NCI-H526 treated with DMSO at 0.1 percent for 48 hours (cell line): Measurements from ENCODE around the gene SRP9.
"Not testable (repeated sequence)": the region's sequence is repeated elsewhere in the genome, so short reads cannot be mapped to it uniquely, and the experiment has no call there.

Experiments used
- DNase-seq: peaks from one replicate; lab custom pipeline; 2025; lab: John Stamatoyannopoulos, UW

The SRP9 gene

GRCh38 chr1:225755671-225756319, 21.8 kb upstream of the SRP9 start:
- DNase-seq, result no peak

- DNase-seq, result no peak
Measured at GRCh38 chr1:225757927-225758656, 19.5 kb upstream of the SRP9 start.

DNA sequence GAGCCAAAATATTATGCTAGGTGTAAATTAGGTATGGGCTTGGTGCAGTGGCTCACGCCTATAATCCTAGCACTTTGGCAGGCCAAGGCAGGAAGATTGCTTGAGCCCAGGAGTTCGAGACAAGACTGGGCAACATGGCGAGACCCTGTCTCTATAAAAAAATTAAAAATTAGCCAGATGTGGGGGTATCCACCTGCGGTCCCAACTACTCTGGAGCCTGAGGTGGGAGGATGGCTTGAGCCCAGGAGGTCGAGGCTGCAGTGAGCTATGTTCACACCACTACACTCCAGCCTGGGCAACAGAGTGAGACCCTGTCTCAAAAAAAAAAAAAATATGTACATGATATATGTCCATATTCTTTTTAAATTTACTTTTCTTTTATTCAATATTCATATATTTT, 17.7 kb upstream of the SRP9 start:
- DNase-seq, result not testable (repeated sequence)

- no peak for DNase-seq
Measured at GRCh38 chr1:225760531-225760930, 17.1 kb upstream of the SRP9 start.

- DNase-seq, result not testable (repeated sequence)
Measured at GRCh38 chr1:225761395-225761794, 16.2 kb upstream of the SRP9 start.

DNA sequence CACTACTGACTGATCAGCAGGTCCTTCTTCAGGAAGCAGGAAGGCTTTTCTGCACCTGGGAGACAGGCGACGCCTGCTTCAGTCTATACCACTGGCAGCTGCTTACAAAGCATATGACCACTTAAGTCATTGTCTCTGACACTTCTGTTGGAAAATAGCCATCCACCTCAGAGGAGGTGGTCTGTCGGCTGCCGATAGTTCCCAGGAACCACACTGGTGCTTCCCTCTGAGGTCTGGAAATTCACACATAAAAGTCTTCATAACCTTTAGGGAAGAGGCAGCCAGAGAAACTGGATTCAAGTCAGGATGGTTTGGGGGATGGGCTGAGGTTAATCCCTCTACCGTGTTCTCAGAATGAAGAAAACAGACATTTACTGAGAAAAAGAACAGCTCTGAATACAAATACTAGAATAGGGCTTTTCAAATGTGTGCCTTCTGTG, 15.6 kb upstream of the SRP9 start:
- no peak for DNase-seq

- no peak for DNase-seq
Measured at GRCh38 chr1:225762444-225762843, 15.2 kb upstream of the SRP9 start.

DNA sequence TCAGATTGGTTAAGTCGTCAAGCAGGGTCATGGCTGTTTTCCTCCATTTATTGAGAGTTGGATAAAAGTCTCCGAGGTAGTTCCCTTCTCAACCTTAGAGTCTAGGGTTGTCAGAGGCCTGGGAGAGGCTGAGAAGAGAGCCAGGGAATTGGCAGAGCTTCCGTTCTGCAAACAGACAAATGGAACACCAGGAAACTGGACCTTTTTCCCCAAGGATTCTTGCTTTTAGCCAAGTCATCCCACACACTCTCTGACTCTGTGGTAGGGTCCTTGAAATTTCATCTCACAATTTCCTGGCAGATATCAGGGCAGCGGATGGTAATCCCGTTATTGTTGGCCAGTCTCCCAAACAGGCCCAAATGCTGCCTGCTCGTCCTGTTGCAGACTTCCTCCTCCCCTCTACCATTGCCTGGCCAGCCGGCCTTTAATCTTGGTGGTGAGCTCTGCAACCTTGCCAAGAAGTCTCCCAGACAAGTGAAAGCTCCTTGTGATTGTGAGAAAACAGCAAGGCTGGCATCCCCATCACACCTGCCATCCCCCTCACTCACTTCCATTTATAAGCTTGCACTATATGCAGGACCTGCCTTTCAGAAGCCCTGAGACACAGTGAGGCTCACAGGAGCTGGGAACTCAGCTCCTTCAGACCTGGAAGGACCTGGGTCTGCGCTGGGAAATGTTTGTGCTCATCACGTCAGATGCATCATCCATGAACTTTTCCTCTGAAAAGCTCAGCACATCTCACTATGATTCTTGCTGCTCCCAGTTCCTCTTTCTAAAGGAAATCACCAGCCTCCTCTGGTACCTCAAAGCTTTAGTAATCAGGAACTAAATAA, 13.7 kb upstream of the SRP9 start:
- DNase-seq, result no peak

DNA sequence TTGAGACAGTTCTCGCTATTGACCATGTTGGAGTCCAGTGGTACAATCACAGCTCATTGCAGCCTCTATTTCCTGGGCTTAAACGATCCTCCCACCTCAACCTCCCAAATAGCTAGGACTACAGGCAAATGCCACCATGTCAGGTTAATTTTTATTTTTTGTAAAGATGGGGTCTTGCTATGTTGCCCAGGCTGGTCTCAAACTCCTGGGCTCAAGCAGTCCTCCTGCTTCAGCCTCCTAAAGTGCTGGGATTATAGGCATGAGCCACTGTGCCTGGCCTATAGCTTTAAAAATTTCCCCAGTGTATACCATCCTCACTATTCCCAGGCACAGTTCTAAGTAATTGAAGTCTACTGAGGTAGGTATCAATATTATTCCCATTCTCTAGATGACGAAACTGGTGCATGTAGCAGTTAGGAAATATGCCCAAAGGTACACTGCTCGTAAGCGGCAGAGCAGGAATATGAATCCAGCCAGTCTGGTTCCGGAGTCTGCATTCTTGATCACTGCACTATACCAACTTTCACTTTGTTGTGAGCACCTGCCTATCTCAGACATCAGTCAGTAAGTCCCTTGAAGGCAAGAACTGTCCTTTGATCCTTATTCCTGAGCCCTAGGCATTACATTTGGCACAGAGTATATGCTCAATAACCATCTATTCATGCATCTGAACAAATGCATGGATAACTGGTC, 11.5 kb upstream of the SRP9 start:
- no peak for DNase-seq

DNA sequence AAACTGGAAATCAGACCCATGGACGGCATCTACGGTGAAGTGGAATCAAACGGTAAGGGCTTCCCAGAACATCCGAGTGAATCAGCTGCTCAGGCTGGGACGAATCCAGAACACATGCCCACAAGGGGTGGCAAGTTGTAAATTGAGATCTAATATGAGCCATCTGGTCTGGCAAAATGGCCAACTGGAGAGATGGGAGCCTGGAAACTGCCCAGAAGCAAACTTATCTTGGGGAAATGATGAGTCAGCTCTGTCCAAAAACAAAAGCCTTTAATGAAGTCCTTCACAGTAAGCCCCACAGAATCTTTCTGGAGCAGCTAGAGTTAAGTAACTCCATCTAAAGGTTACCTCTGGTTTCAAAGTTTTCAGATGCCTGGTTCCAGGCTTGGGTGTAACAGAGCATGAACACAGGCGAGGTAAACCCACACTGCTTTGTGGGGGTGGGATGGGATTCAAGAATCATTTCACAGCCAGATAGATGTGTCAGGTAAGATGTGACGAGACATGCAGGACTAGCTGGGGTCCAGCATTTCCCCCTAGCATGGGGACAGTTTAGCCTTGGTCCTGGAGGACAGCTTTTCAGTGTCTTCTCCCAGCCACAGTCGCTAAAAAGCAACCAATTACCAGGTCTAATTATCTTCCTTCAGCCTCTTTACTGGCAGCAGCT, 10.5 kb upstream of the SRP9 start:
- DNase-seq, result no peak

DNA sequence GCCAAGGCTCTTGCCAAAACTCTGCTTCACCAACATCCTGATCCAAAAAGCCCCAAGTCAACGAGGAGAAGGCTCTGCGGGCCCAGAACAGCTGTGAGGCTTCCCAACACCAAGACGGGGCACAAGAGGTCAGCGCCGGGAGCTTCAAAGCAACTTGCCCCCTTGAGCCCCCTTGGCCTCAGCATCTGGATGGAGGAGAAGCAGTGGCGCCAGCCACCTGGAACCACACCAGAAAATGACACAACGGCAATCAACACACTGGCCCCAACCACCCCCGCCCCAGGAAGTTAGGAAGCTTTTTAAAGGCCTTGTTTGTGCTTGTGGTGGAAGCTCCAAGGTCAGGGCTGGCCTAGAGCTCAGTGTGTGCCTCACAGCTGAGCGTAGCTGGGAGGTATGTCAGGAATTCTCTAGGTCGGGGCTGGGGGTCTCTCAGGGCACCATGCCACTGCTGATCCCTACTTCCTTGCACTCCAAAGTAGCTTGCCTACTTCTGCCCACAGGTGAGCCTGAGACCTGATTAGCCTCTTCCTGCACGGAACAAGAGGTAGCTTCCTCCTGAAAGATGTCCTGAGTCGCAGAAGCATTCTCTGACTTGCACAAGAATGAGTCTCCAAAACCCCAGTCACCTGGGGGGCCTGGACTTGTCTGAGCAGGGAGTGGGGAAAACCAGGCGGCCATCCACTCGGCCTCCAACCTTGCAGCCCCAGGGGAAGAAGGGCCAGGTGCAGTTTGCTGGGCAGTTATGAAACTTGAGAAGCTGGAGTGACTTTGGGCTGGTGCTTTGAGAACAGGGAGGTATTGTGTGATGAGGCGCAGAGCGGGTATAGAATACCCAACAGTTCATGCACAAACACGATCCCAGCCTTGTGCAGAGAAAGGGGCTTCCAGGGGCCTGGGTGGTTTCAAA, 9.7 kb upstream of the SRP9 start:
- peak; percentile 81 for DNase-seq

- peak; percentile 58 for DNase-seq
Measured at GRCh38 chr1:225768662-225769426, 8.8 kb upstream of the SRP9 start.

DNA sequence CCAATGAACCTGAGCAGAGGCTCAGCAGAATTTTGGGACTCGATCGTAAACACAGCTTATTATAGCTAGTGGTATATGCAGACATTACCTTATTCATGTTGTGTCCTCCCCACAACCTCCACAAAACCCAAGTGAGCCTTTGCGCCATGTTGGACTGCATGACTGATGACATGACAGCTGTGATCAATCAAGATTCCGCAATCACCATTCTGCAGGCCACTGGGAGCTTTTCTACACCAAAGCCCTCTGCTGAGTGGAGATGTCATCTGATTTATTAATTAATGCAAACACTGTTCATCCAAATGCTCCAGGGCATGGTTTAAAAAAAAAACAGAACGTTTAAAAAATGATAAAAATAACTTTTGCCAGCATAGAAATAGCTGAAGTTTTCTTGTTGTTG, 7.9 kb upstream of the SRP9 start:
- DNase-seq, result no peak

GRCh38 chr1:225770561-225771248, 6.9 kb upstream of the SRP9 start:
- DNase-seq, result no peak

GRCh38 chr1:225771661-225772322, 5.8 kb upstream of the SRP9 start:
- DNase-seq, result no peak

DNA sequence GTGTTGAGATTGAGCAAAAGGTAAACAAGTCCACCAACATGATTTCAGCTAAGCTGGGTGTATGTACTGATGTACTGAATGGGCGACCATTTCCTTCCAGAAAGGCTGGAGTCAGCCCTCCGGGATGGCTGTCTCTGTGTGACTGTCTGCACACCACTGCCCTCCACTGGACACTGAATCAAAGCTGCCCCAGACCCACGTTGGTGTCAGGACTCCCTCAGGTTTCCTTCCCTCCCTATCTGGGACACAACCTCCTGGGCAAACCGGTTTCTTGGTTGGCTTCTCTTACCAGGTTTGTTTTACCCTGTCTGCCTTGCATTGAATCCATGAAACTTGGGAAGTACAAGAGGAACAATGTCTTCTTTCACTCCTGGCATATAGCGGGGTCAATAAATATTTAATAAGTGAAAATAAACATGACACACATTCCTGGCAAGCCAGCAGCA, 5.3 kb upstream of the SRP9 start:
- DNase-seq, result peak; percentile 73

DNA sequence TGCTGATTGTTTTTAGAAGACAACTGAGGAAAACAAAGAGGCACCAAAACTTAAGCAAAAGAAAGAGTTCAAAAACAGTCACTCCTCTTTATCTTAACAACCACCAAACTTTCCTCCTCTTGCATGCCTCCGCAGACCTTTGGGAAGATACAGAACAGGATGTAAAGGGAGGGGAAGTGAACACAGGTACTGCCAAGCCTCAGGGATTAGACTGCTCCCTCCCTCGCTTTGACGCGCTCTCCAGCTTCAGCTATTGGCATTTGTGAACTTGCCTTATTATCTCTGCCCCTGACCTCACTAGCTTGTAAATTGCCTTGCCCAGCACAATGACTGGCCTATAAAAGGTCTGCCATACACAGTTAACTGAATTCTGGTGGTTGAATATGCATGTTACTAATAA, 4.8 kb upstream of the SRP9 start:
- no peak for DNase-seq

- DNase-seq, result no peak
Measured at GRCh38 chr1:225774281-225775147, 3.1 kb upstream of the SRP9 start.
